HG02623 (cell line): ENCODE measurements around the gene AQP2.

Experiments used
- ATAC-seq: cut with Tn5 transposase; IDR thresholded peaks from one replicate; pipeline ENCODE4 v1.9.1; 2021; ENCODE audit warnings: moderate library complexity; ENCODE audit not compliant: unreplicated experiment

AQP2 gene

DNA sequence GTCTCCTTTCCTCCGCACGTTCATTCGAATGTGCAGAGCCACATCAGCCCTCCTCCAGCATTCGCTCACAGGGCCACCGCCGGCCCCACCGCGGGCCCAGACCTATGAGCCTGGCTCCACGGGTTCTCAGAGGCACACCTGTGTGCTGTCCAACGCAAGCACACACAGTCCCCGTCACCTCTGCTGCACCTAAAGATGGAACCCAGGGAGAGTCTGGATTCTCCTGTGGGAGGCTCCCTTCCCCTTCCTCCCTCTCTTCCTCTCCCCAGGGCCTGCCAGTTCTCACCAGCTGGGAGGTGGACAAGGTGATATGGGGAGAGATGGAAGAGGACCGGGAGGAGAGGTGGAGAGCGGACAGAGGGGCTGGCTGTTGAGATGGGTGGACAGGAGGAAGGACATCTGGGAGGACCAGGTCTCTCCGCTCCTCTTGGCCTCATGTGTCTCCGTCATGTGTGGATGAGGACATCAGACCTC is 17.3 kb downstream of the AQP2 start:
- no peak for ATAC-seq

DNA sequence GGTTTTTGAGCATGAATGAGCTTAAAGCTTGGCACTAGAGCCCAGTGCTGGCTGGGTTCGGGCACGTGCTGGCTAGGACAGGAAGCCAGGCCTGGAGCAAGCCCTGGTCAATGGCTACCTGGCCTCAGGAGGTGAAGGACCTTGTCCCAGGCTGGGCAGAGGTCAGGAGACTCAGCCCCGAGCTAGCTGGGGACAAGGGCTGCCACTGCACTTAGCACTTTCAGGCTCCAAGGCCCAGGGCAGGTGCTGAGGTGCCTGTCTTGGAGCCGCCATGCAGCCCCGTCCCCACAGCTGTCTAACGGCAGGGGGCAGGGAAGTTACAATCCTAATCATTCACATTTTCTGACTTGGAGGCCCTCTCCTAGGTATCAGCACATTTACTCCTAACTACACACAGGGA is 17.9 kb downstream of the AQP2 start:
- ATAC-seq = no peak

DNA sequence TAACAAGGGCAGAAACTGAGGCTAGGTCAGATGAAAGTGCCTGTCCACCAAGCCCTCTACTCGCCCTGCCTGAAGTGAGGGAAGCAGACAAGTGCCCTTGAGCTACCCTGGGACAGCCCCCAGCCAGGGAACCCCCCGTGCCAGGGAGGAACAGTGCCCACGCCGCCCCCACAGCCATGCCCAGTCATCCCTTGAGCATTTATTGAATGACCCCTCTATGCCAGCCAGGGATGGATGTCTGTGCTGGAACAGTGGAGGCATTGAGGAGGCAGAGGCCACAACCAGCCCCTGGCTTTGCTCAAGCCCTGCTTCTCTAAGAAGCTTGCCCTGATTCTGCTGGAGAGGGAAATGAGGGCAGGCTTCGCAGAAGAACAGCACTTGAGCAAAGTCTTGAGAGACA is 18.5 kb downstream of the AQP2 start:
- no peak for ATAC-seq

DNA sequence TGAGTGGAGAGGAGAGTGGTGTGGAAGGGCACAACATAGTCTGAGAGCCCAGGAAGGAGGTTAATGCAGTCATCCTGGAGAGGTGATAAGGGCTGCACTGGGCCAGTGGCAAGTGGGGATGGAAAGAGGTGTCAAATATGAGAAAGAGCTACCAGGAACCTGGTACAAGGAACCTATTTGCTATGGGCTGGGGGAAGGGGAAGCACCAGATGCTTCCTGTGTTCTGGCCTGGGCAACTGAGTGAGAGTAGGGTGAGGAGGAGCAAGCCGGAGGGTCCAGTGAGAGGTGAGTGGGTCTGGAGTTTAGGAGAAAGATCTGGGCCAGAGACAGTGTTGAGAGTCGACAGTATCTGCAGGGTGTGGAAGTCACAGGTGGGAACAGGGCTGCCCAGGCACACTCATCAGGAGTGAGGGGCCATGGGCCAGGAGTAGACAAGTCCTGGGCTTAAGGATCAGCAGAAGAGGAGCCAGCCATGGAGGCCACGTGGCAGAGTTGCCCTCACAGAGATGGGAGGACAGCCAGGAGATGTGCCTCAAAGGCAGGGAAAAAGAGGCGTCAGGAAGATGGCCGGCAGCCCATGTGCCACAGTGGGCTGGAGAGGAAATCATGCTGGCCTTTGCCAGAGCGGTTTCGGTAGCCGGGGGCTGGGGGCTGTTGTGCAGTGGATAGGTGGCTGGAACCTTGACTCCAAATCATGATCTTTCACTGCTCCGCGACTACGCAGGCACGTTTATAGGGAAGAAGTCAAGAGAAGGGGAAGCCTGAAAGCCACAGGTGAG is 19.3 kb downstream of the AQP2 start:
- no peak for ATAC-seq

DNA sequence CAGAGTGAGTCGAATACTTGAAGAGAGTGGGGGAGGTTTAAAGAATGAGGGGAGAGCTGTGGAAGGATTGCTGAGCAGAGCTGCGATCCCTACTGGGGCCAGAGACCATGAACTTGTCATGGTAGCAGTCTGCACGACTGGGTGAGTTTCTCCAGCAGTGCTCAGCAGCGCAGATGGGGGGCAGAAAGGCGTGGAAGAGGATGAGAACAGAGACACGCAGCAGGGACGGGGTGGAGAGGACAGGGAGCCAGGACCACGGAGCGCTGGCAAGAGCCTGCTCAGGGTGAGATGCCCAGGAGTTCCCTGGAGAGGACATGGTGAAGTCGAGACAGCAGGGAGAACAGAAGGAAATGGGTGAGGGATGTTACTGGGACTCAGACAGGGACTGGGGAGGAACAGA is 20.1 kb downstream of the AQP2 start:
- no peak for ATAC-seq

DNA sequence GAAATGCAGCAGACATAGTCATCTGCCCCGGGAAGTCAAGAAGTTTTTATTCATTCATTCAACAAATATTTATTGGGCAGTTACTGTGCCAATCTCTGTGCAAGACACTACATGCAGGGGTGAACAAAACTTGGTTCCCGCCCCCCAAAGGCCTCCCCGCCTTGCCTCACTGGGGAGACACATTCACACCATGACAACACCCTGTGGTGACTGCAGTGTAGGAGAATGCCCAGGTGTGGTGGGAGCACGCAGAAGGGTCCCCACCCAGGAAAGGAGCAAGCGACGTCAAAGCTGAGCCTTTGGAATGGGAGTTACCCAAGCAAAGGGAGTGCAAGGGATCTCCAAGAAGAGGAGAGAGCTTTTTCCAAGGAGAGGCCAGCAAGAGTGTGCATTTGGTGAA is 20.6 kb downstream of the AQP2 start:
- ATAC-seq = no peak

DNA sequence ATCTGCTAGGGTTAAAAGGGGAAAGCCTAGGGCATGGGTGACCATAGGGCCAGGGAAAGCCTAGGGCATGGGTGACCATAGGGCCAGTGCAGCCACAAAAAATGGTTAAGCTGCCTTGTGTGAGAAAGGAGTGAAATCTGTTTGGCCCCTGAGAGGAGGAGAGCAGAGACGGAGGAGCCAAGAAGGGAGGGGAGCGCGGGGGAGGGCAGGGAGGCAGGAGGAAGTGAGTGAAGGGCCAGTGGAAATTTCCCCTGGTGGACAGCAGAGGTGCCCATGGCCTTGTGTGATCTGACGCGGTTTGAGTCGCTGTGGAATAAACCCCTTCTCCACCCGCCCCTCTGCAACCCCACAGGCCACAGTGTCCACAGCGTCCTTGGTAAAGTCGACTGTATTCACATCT is 21.6 kb downstream of the AQP2 start:
- ATAC-seq = no peak

DNA sequence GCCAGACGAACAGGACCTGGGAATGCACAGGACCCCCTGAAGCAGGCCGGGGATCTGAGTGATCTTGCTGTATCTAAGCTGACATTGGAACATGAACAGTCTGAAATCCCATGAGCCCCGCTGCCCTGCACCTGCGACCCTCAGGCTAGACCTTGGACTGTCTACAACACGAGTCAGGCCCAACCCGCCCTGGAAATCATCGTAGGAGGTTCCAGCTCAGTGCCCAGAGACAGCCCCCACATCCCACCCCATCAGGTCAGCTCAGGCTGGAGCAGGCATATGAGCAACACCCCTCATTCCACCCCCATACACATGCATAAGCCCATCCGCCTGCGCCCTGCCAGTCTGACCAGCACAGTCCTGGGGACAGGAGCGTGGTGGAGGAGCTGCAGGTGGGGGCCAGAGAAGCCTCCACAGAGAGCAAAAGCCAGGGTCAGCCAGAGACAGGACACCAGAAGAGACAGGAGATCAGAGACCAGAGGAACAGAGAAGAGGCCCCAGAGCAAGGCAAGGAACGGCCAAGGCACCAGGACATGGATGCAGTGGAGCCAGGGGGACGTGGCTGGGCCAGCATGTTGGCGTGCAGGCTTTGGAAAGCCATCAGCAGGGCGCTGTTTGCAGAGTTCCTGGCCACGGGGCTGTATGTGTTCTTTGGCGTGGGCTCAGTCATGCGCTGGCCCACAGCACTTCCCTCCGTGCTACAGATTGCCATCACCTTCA is 22.3 kb downstream of the AQP2 start, which contains the start of gene AQP6:
Gene AQP6, plus strand, starts transcription at position 307 of the 720 bp plus-strand sequence. Its CDS starts 227 bp downstream, at position 534.
- ATAC-seq = no peak

DNA sequence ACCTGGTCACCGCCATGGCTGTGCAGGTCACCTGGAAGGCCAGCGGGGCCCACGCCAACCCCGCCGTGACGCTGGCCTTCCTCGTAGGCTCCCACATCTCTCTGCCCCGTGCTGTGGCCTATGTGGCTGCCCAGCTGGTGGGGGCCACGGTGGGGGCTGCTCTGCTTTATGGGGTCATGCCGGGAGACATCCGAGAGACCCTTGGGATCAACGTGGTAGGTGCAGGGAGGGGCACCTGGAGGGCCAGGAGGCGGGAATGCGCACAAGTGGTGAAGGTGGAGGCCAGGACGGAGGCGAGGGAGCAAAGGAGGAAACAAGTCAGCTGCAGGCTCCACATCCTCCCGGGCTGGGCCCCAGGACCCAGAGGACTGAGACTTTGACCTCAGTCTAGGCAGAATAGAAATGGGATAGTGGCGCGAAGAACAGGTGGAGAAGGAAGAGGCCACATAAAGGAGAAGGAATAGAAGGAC is 22.9 kb downstream of the AQP2 start:
- ATAC-seq = no peak

DNA sequence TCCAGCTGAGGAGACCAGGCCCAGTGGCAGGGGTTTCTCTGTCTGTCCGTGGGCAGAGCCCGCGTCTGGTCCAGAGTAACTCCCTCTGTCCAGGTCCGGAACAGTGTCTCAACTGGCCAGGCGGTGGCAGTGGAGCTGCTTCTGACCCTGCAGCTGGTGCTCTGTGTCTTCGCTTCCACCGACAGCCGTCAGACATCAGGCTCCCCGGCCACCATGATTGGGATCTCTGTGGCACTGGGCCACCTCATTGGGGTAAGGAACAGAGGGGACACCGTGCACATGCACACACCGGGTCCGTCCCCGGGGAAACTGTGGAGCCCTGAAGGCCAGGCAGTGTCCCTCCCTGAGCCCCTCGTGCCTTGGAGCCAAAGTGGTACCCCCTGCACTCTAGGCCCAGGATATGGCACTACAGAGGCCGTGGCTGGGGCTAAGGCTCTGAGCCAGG is 23.7 kb downstream of the AQP2 start:
- ATAC-seq = no peak

DNA sequence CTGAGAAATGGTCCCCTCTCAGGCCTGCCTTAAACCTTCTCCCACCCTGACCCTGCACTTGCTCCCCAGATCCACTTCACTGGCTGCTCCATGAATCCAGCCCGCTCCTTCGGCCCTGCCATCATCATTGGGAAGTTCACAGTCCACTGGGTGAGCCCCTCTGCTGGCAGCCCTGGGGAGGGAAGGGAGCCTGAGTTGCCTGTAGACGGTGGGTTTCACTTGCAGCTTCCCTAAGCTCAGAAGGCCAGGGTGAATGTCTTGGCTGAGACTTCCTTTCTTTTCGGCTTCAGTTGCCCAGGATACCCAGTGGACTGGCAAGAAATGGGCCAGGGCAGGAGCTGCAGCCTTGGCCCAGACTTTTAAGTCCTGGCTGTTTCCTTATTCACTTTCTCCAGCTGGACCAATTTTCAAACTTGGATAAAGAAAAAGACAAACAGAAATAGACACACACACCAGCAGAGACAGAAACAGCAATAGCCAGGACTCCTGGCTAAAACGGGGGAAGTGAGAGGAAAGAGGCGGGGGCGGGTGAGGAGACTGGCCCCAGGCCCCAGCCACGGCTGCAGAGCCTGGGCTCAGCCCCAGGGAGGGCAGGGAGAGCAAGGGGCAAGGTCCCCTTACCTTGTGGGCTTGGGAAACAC is 24.3 kb downstream of the AQP2 start:
- no peak for ATAC-seq

DNA sequence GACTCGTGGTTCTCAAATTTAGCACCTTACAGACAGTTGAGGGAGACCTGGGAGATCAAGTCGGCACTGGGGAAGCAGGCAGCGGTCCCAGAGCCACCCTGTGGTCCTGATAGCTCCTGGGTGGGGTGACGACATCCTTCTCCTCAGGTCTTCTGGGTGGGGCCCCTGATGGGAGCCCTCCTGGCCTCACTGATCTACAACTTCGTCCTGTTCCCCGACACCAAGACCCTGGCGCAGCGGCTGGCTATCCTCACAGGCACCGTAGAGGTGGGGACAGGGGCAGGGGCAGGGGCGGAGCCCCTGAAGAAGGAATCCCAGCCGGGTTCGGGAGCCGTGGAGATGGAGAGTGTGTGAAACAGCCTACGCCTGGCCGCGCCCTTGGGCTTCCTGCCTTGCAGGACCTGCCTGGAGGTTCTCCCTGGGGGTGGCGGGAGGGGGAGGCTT is 24.8 kb downstream of the AQP2 start:
- ATAC-seq = no peak

DNA sequence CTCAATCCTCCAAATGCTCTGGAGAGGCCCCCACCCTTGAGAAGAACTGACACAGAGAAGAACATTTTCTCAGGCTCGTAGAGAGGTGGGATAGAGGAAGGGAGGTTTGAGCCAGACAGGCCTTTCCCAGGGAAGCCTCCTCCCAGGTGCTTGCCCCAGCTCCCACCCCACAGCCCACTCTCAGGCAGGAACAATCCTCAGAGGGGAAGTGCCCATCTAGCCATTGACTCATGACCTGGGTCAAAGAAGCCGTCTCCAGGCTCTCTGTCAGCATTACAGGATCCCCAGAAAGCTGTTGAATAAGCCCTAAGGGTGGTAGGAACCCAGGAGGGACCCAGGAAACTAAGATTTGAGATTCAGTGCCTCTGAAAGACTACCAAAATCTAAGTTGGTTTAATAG is 26.0 kb downstream of the AQP2 start:
- ATAC-seq = no peak

DNA sequence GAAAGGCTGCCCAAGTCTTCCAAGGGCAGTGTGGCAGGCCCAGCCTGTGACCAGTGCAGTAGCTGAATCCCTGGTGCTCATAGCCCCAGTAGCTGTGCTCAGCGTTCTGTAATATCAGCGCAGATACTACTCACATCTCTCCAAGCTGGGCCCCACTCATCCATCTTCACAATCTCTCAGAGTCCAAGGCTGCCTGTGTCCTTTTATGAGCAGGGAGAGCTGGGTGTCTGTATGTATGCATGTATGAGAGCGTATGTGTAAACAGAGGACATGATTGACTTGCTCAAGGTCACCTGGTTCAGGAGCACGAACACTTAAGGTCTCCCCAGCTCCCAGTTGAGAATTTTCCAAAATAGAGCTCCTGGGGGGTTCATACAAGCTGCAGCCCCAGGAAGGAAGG is 27.6 kb downstream of the AQP2 start:
- ATAC-seq = no peak

DNA sequence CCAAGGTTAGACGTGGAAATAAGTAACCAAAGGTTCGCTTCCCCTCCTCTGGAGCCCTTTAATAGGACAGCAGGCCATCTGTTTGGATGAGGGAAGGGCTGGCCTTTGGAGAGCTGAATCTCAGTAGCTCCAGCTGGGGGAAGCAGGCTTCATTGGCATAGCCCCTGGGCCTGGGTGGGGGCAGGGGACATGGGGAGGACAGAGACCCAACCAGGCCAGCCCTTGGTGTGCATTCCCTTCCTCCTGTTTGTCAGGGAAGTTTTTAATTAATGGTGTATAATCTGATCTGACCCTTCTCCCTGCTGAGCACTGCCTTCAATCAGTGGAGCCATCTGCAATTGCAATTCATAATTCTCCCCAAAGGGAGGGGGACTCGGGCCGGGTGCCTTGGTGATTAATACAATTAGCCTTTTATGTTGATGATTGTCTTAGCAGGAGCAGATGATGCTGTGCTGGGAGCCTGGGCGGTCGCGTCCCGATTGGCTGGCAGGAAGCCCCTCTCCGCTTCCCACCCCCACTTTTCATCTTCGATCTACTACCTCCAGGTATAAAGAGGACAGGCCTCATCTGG is 28.6 kb downstream of the AQP2 start:
- no peak for ATAC-seq

DNA sequence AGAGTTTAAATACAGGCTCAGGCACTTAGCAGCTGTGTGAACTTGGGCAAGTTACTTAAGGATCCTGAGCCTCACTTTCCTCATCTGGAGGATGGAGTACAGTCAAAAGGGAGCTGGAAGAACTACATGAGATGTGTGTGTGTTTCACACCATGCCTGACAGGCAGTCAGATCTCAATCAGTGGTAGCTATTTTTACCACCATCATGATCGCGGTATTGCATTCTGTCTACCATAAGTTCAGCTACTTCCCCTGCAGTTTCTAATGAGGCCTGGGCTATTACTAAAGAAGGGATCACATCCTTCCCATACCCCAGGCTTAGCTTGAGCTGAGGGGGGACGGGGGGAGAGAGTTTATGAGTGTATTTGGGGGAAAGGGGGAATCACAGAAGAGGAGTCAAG is 29.3 kb downstream of the AQP2 start:
- ATAC-seq = no peak

DNA sequence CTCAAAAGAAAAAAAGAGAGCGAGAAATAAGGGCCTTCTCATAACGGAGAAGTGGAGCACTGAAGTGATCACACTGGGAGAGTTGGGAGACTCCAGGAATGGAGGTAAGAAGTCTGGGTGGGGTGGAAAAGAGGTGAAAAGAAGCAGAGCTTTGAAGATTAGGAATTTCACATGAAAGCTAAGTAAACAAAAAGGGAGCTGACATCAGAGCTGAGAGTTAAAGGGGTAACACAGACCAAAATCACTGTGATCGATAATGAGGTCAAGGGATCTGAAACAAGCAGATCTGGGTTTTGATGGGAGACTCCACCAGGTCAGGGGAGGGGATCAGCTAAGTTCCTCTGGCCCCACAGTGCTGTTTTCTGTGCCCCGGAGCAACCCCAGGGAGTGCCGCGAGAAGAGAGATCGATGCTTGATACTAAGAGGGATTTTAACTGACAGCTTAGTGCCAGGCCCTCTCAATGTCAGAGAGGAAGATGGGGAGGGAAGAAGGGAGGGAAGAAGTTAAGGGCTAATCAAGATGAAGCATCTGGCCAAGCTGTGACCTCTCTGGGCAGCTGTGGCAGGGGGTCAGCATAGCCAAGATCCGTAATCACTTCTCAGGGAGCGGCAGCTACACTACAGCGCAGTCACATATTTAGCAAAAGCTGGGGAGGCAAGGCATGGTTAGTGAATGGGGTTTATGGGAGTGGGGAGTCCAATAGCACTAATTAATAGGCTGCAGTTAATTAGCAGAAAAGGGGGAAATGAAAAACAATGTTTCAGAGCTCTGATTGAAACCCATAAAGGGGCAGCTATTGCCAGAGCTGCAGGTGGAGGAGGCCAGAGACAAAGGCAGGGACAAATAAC is 30.2 kb downstream of the AQP2 start:
- no peak for ATAC-seq

DNA sequence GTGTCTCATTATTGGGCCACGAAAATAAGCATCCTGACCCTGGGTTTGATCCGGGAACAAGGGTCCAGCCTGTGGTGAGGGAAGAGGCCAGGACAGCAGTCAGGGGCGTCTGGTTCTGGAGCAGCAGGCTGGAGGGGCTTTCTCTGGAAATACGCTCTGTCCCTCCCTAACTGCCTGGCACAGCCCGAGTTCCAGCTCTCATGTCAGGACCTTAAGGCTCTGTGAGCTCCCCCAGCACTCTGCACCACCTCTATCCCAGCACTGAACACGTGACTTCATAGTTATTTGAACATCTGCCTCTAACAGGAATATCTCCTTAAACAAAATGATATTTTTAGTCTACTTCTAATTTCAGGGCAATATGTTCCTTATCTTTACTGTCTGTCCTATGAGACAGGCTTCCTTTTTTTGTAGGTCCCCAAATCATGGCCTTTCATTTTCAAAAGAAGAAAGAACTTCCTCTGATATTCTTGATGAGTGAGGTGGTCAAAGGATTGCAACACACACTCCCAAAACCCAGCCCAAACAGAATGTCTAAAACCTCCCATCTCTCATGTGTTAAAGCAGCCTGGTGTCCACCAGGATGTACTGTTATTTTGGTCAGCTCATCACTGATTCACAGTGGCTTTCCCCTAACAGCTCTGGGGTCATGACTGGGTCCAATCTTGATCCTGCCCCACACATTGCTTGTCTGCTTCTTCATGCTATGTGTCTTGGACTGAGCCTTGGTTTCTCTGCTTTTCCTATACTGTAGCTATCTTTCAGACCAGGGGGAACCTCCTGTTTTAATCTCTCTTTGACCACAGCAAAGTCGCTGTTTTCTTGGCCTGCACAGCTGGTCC is 31.9 kb downstream of the AQP2 start:
- ATAC-seq = no peak

DNA sequence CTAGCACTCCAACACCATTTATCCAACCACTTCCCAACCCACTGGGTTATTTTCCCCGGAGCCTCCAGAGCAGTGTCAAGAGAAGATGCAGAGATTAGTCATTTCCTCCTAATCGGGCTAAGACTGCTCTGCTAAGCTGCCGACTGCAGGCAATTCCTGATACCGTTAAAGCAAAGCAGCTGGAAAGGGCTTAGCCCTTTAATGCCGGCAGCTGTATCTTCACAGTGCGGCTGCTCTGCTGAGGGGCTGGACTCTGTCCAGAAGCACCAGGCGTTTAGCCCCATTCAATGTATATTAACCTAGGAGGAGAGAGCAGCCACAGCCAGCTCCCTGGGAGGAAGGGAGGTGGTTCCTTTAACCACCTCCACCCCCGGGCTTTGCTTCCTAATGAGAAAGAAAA is 33.4 kb downstream of the AQP2 start:
- ATAC-seq = no peak
